Keratinocyte (primary cell): ENCODE data around the gene PCDHA2.

Source experiments
- CTCF ChIP-seq, 3 experiments: IDR thresholded peaks in 1 of 3; conservative IDR thresholded peaks in 1 of 3; optimal IDR thresholded peaks in 1 of 3; 2 replicates in 2 of 3; 3 replicates in 1 of 3; pipeline versions ENCODE3 to v1.5.1; 2011; ENCODE audit warnings: low read length in 3 of 3, mild to moderate bottlenecking in 3 of 3, moderate library complexity in 2 of 3, control low read depth in 1 of 3, inconsistent platforms in 1 of 3; ENCODE audit not compliant: insufficient read depth in 2 of 3; ENCODE audit errors: extremely low read depth in 1 of 3
- EZH2 ChIP-seq: IDR thresholded peaks from one replicate; pipeline ENCODE4 v1.6.1; 2012; ENCODE audit warnings: inconsistent platforms, mild to moderate bottlenecking, low read length, moderate library complexity

GRCh38 chr5:140796718-140797095 is 2.1 kb downstream of the PCDHA2 start:
- TF ChIP-seq CTCF (optimal IDR thresholded peaks at IDR 0.05 in 1 of 3, IDR thresholded peaks at IDR 0.05 in 1 of 3, conservative IDR thresholded peaks at IDR 0.05 in 1 of 3; ENCODE audit: extremely low read depth in 1 of 3, insufficient read depth in 2 of 3, low read length in 3 of 3) (no peak), EZH2 (no peak)
